HepG2 (cell line): ENCODE results near the gene SLC22A31. TPM values are rescaled to one million over a fixed set of nuclear protein-coding genes. Genes with fewer than 3 reads are reported as not detected.

Source experiments
- HOXA9 ChIP-seq: sonication (generic); formaldehyde crosslinking; IDR thresholded peaks from 2 replicates; pipeline ENCODE4 v1.8.1; 2022; ENCODE audit warnings: missing genetic modification reagents, mild to moderate bottlenecking, moderate library complexity, borderline replicate concordance
- NR2F2 ChIP-seq: IDR thresholded peaks from 2 replicates; pipeline ENCODE4 v1.6.1; 2012; ENCODE audit warnings: low read depth, inconsistent platforms, borderline replicate concordance
- PHF21A ChIP-seq: sonication (generic); formaldehyde crosslinking; IDR thresholded peaks from 2 replicates; pipeline ENCODE4 v1.5.0; 2020; ENCODE audit warnings: mild to moderate bottlenecking, missing genetic modification reagents
- TCF7 ChIP-seq: sonication (generic); IDR thresholded peaks from 2 replicates; pipeline ENCODE4 v1.6.1; 2016; ENCODE audit warnings: antibody characterized with exemption, low read depth
- TRAFD1 ChIP-seq: sonication (generic); formaldehyde crosslinking; IDR thresholded peaks from 2 replicates; pipeline ENCODE4 v1.5.1; 2020; ENCODE audit warnings: missing genetic modification reagents, mild to moderate bottlenecking, borderline replicate concordance
- ZBED4 ChIP-seq: sonication (generic); formaldehyde crosslinking; IDR thresholded peaks from 2 replicates; pipeline ENCODE4 v1.4.0; 2020; ENCODE audit warnings: missing genetic modification reagents, borderline replicate concordance
- ZBTB21 ChIP-seq: sonication (generic); formaldehyde crosslinking; IDR thresholded peaks from 2 replicates; pipeline ENCODE4 v1.4.0; 2020; ENCODE audit warnings: missing genetic modification reagents
- ZFY ChIP-seq: sonication (generic); formaldehyde crosslinking; IDR thresholded peaks from 2 replicates; pipeline ENCODE4 v1.4.0; 2020; ENCODE audit warnings: missing genetic modification reagents
- ZNF543 ChIP-seq: sonication (generic); formaldehyde crosslinking; IDR thresholded peaks from 2 replicates; pipeline ENCODE4 v1.4.0; 2020; ENCODE audit warnings: mild to moderate bottlenecking, missing genetic modification reagents
- ZNF691 ChIP-seq: sonication (generic); formaldehyde crosslinking; IDR thresholded peaks from 2 replicates; pipeline ENCODE4 v1.4.0; 2020; ENCODE audit warnings: missing genetic modification reagents, low read depth, mild to moderate bottlenecking, borderline replicate concordance
- polyA plus RNA-seq, 8 experiments: library from polyadenylated mRNA; depleted of rRNA in 3 of 8; stranded (reverse) in 7 of 8; unstranded in 1 of 8; fragments of >200 nt; fragmentation: Illumina TruSeq in 4 of 8; extraction: Trizol in 4 of 8; gene quantifications; 2 replicates each; pipeline versions ENCODE4 v1.2.1 to v1.2.3, GENCODE V29; 2011 to 2016; ENCODE audit warnings: low read depth in 4 of 8, missing spikeins in 1 of 8, mixed read lengths in 1 of 8; ENCODE audit not compliant: insufficient read depth in 1 of 8
- total RNA-seq, 5 experiments: library from RNA; depleted of rRNA; stranded (reverse); fragments of >200 nt; fragmentation: Illumina TruSeq; extraction: Trizol; gene quantifications; 2 replicates each; pipeline ENCODE4 v1.2.3, GENCODE V29; 2016; ENCODE audit warnings: low read depth in 1 of 5

SLC22A31 gene
- total and polyA plus RNA-seq, 2 of the 13 experiments (the other 11 are each of a cell fraction or from before 2014, with no cell fraction given), result 67.3 to 83.3 TPM

- TF ChIP-seq ZBED4 (CRISPR knock-in tag) (peak; percentile 95), HOXA9 (CRISPR knock-in tag) (0 out of 2 replicates have a peak, but pooled peaks have one; percentile 30), ZFY (CRISPR knock-in tag) (peak; percentile 89), PHF21A (CRISPR knock-in tag) (peak; percentile 99), TRAFD1 (no peak), ZNF691 (CRISPR knock-in tag) (no peak; the same call in 1 of the 2 replicates), ZBTB21 (CRISPR knock-in tag) (peak; percentile 54; the same call in 1 of the 2 replicates), ZNF543 (CRISPR knock-in tag) (peak; percentile 94), TCF7 (peak; percentile 88), NR2F2 (peak; percentile 97)
These were observed 2.5 kb downstream of the SLC22A31 start (continued) for GRCh38 chr16:89197633-89198416.
